Fibroblast of skin of back (primary cell): ENCODE measurements around the gene COL21A1.

Experiments used
- DNase-seq: peaks from one replicate; pipeline ENCODE4 v3.0.0-alpha.2; 2013

The COL21A1 gene

DNA sequence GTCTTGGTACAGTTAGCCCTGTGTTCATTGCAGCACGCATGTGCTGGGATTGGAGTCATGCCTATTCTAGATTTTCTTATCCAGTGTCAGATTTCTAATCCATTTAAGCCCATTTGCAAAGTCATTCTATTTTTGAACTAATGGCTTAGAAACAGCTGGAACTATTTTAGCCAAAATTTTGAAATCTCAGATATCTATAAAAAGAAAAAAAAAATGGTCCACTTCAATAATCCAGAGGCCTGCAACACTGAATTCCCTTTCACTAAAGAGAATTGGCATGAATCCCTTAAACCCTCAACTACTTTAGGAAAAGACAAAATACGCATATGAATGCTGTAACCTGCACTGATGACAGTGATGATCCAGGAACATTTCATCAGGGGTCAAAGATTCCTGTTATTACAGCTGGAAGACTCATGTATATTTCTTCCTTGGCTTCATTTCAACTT, 1.5 kb downstream of the COL21A1 start:
- no peak for DNase-seq

DNA sequence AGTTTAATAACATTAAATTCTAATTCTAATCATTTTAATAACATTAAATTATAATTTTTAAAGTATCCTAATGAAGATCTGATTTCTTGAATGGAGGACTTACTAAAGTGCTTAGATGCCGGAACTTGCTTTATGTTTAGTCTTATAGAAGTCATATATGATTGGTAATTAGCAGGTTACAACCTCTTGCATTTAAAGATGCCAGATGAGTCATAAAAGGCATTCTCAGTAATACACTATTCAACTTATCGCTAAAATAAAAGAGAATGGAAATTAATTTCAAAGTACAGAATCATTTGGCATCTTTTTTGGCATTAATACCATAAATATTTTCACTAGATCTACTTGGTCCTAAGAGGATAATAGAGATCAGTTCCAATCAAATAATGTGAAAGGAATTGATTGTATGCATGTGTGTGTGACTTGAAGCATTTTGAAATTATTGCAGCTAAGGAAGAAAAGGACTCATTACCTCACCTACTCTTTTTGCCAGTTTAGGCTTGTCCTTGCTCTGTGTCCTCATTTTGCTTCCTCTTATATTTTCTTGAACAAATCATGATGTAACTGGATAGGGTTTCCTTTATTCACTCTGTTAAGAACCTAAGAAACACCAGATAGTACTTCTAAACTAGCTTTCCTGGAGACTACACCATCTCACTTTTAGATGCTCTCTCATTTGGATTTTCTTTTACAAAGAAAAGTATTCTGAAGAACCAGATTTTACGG, 2.7 kb downstream of the COL21A1 start:
- no peak for DNase-seq

DNA sequence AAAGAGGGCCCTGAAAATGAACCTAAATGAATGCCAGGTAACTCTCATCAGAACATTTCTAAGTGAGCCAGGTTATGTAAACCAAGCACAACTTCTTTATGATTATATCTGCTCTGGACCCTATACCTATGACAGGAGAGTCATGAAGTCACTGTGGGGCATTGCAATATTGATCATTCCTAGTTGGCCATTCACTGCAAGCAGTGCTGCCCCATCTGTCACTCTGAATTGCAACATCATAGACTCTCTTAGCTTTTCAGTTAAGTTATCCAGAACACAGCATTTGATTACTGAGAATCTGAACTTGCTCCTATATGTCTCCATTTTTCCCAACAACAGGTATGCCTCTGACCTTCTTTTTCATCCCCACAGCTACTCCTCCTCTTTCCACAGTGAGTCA, 3.3 kb downstream of the COL21A1 start:
- DNase-seq, result no peak

GRCh38 chr6:56243518-56244070, 3.8 kb downstream of the COL21A1 start:
- peak; percentile 30 for DNase-seq

- DNase-seq, result no peak
Measured at GRCh38 chr6:56242346-56242745, 5.0 kb downstream of the COL21A1 start.

DNA sequence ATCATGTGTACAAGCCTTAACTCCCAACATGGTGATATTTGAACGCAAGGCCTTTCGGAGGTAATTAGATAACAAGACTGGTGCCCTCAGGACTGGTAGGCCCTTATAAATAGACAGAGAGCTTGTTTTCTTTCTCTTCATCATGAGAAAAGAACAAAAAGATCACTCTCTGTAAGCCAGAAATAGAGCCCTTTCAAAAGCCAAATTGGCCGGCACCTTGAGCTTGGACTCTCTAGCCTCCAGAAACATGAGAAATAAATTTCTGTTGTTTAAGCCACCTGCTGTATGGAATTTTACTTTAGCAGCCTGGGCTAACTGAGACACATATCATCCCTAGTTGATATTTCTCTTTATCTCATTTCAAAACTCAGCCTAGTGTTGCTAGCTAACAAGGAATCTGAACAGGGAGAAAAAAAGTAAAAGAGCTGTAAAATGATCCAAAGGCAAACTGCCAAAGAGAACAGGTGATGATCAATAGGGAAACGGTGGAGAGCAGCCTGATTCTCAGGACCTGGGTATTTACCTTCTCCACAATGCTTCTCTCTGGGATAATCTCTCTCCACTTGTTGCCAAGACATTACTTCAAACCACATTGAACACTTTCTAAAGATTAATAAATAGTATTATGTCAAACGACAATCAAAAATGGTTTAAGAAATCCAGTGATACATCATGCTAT, 6.1 kb downstream of the COL21A1 start:
- DNase-seq, result no peak

- DNase-seq, result no peak
Measured at GRCh38 chr6:56238352-56238751, 9.0 kb downstream of the COL21A1 start.

DNA sequence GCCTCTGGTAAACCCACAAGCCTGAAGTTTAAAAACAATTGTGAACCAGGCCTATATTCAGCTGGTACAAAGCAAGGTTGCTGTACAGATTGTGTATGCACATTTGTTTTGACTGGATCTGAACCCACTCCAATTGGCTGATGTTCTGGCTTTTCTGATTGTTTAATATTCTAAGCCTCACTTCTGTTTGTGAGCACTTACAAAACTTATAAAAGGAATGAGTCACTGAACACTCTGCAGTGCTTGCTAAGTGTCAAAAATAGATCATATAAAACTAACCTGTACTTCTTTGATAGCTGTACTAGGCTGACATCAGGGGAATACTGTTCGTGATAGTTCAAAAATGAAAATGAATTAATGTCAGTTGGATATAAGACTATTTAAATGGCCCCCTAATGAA, 12.1 kb downstream of the COL21A1 start:
- no peak for DNase-seq

GRCh38 chr6:56232436-56232835, 14.9 kb downstream of the COL21A1 start:
- no peak for DNase-seq

DNA sequence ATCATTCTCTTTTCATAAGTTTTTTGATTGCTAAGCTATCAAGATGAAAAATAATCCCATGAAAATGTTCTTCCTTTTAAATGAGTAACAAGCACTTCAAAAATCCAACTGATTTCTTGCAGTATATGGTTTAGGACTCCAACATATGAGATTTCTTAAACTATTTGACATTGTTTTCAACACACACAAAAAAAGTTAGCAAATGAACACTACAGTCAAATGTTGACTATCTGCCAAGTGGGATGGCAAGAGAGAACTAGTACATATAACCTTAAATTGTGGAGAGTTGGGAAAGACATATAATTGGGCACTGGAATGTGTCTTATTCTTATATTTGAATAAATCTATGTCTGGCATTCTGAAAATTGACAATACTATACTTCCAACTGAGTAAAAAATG, 15.6 kb downstream of the COL21A1 start:
- no peak for DNase-seq

DNA sequence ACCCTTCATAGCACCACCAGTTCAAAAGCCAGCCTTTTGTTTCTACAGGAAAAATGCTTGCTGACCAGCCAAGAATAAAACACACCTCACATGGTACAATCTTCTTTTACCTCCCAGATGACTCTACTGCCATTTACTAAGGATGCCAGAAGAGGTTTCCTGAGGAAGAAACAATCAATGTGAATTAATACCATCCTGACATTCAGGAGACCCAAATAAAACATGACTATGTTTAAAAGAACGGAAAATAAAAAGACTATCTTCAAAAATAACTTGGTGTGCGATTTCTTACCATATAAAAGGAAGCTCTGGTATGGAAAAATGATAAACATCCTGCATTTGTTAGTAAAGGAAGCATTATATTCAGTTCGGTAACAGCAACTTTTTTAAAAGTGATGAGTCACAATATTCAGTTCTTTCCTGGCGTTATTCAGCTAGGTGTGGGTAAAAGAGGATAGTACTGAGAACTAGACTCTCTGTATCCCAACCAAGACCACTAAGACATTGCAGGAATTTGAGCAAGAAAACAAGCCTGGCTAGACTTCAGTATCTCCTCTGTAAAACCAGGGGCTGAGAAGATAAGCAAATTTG, 16.3 kb downstream of the COL21A1 start:
- DNase-seq, result no peak

GRCh38 chr6:56227071-56227879, 20.1 kb downstream of the COL21A1 start:
- DNase-seq, result peak; percentile 83

DNA sequence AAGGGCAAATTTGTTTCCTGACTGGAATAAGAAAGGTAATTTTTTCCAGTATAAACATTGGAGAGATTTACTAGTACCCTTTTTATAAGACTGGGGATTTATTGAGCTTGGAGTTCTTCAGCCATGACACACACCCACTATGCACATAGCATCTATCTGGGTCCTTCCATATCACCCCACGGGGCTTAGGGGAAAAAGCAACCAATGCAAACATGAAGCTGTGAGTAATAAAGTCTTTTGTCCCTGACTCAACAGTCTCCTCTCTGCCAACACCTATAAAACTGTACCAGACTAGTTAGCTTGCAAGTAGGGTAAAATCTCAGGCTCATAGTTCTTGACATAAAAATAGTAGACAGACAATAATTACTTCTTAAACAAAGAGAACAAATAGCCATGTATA, 23.4 kb downstream of the COL21A1 start:
- peak; percentile 90 for DNase-seq

DNA sequence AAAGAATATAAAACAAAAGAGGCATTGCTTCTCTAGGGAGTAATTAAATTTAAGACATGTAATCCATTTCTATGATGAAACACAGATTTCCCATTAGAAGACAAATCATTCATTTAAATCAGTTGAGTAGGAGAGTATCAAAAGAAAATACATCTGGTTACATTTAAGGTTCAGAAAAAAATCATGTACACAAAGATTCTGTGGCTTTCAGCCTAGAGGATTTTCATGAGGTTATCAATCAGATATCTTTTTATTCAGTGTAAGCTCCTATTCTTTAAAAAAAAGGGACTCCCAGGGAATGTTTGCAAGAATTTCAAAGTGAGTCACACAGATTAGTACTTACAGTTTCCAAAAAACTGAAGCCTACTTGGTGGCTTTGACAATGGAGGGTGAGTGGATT, 24.9 kb downstream of the COL21A1 start:
- DNase-seq, result peak; percentile 83

DNA sequence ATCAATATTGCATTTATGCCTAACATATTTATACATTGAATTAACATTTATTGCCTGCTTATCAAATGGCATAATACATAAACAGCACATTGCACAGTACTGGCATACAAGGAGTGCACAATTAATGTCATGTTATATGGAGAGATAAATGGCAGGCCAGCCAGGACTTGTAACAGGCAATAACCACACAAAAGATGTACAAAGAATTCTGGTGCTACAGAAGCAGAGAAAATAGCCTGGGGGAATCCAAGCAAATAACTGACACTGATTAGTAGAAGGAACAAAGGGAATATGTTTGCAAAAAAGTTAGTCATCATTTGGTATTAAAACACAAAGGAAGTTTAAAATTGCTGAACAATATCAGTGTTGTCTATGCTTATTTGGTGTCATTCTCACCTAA, 27.3 kb downstream of the COL21A1 start:
- no peak for DNase-seq

DNA sequence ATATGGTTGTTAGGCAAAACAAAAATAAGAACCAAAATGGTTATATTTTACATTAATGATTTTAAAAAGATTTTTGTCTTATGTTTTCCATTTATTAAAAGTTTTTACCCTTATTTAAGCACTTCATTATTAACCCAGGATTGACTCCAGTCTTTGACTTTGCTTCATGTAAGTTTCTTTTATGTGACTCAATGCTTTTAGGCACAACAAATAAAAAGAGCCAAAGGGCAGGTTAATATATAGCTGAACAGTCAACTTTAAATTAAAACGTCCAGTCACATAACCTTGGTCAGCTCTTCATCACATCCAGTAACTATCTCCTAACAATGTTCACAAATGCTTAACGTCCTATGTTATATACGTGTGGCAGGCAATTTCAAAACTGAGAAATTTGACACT, 32.7 kb downstream of the COL21A1 start:
- no peak for DNase-seq

- DNase-seq, result no peak
Measured at GRCh38 chr6:56214041-56214702, 33.2 kb downstream of the COL21A1 start.

DNA sequence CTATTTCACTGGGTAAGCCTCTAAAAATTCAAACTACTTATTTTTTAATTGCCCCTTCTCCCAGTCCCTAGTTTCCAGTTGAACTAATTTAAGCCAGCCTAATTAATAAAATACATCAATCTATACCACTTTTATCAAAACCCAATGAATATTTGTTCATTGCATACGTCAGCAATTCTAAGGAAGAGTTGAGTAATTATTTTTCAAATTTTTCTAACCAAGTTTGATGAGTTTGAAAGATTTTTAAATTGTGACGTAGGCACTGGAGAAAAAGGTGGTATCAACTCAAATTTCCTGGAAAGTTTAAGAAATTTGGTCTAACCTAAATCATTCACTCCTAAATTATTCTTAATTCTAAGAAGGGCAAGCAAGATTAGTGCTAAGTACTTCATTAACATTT, 35.7 kb downstream of the COL21A1 start:
- DNase-seq, result no peak

GRCh38 chr6:56204134-56204533, 43.2 kb downstream of the COL21A1 start:
- DNase-seq, result no peak

DNA sequence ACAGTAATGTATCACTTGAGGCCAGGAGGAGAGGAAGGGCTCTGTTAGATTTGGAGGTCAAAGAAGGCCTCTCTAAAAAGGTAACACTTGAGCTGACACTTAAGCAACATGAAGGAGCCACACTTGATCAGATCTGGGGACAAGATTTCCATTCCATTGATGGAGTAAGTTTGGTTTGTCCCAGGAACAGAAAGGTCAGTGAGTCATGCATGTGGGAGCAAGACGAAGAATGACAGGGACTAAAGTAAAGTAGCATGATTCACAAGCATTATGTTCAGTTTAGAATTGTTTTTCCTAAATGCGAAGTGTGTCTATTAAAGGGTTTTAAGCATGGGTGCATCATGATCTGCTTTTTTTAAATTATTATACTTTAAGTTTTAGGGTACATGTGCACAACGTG, 47.4 kb downstream of the COL21A1 start:
- DNase-seq, result peak; percentile 66

- DNase-seq, result peak; percentile 42
Measured at GRCh38 chr6:56193846-56194245, 53.5 kb downstream of the COL21A1 start.

DNA sequence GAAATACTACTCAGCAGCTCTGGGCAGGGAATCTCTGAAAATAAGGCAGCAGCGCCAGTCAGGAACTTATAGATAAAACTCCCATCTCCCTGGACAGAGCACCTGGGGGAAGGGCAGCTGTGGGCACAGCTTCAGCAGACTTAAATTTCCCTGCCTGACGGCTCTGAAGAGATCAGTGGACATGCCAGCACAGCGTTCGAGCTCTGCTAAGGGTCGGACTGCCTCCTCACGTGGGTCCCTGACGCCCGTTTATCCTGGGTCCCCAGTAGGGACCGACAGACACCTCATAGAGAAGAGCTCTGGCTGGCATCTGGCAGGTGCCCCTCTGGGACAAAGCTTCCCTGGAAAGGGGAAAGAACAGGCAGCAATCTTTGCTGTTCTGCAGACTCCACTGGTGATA, 59.0 kb downstream of the COL21A1 start:
- no peak for DNase-seq
